Fibroblast of lung (primary cell): ENCODE measurements around the gene WWOX.

Experiments
- EZH2 ChIP-seq: IDR thresholded peaks from 2 replicates; pipeline ENCODE4 v1.5.1; 2012; ENCODE audit warnings: low read length, control low read depth, mild to moderate bottlenecking; ENCODE audit errors: missing control alignments
- TF ChIP-seq, protein P1 (sequence below), 2 donors: IDR thresholded peaks in 1 of 2; conservative IDR thresholded peaks in 1 of 2; 1 replicate in 1 of 2; 2 replicates in 1 of 2; pipeline ENCODE4 v1.5.1; 2011 to 2012; ENCODE audit warnings: low read length in 2 of 2, control low read depth in 1 of 2, inconsistent platforms in 1 of 2, low read depth in 1 of 2, mild to moderate bottlenecking in 1 of 2

DNA sequence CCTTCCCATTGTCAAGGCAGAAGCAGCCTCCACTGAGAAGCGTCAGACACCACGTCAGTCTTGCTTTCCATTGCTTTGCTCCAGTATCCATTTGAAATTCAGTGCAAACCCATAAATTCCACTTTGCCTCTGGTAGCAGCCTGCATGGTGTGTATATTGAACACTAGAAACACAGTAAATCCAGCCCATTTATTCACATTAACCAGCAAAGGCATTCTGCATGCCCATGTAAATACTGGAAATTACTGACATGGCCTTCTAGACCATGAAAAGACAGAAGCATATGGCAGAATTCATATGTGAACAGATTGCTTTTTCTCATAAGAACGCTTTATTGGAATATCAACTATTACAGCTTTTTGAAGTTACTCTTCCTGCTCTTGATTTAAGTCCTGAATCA, 595.0 kb downstream of the WWOX start:
- TF ChIP-seq, protein P1, sequence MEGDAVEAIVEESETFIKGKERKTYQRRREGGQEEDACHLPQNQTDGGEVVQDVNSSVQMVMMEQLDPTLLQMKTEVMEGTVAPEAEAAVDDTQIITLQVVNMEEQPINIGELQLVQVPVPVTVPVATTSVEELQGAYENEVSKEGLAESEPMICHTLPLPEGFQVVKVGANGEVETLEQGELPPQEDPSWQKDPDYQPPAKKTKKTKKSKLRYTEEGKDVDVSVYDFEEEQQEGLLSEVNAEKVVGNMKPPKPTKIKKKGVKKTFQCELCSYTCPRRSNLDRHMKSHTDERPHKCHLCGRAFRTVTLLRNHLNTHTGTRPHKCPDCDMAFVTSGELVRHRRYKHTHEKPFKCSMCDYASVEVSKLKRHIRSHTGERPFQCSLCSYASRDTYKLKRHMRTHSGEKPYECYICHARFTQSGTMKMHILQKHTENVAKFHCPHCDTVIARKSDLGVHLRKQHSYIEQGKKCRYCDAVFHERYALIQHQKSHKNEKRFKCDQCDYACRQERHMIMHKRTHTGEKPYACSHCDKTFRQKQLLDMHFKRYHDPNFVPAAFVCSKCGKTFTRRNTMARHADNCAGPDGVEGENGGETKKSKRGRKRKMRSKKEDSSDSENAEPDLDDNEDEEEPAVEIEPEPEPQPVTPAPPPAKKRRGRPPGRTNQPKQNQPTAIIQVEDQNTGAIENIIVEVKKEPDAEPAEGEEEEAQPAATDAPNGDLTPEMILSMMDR (conservative IDR thresholded peaks at IDR 0.05 in 1 of 2, IDR thresholded peaks at IDR 0.05 in 1 of 2; ENCODE audit: low read depth in 1 of 2, low read length in 2 of 2), result no peak
- no peak for TF ChIP-seq EZH2
